C4-2B (cell line): ENCODE data around the gene PDGFC.

Experiments used
- H3K27ac ChIP-seq: fragments of 450-650 bp; 2 replicates; pipeline ENCODE4 v1.5.1; 2017
- ZFX ChIP-seq: fragments of 450-650 bp; IDR thresholded peaks from 2 replicates; pipeline ENCODE4 v1.6.1; 2017
- TF ChIP-seq, protein P1 (sequence below): fragments of 450-650 bp; conservative IDR thresholded peaks from 2 replicates; pipeline ENCODE4 v1.5.1; 2017; ENCODE audit warnings: mild to moderate bottlenecking

Gene PDGFC

DNA sequence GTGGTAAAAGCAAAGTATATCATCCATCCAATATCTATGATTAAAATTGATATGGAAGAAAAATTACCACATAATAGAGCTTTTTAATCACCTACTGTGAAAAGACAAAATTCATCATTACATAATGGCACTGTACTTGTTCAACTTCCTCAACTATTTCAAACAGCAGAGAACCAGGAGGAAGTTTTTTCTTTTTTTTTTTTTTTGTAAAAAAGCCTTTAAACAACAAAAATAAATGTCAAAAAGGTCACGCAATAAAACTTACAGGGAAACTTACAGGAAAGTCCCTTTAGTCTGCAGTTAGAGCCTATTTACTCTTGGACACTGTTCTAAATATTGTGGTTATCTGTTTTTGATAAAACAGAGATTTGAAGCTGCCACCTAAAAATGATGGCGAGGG, 4.8 kb downstream of the PDGFC start:
- no peak for TF ChIP-seq ZFX
- TF ChIP-seq, protein P1, sequence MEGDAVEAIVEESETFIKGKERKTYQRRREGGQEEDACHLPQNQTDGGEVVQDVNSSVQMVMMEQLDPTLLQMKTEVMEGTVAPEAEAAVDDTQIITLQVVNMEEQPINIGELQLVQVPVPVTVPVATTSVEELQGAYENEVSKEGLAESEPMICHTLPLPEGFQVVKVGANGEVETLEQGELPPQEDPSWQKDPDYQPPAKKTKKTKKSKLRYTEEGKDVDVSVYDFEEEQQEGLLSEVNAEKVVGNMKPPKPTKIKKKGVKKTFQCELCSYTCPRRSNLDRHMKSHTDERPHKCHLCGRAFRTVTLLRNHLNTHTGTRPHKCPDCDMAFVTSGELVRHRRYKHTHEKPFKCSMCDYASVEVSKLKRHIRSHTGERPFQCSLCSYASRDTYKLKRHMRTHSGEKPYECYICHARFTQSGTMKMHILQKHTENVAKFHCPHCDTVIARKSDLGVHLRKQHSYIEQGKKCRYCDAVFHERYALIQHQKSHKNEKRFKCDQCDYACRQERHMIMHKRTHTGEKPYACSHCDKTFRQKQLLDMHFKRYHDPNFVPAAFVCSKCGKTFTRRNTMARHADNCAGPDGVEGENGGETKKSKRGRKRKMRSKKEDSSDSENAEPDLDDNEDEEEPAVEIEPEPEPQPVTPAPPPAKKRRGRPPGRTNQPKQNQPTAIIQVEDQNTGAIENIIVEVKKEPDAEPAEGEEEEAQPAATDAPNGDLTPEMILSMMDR, result no peak
- H3K27ac ChIP-seq, result no peak overlapping the region

DNA sequence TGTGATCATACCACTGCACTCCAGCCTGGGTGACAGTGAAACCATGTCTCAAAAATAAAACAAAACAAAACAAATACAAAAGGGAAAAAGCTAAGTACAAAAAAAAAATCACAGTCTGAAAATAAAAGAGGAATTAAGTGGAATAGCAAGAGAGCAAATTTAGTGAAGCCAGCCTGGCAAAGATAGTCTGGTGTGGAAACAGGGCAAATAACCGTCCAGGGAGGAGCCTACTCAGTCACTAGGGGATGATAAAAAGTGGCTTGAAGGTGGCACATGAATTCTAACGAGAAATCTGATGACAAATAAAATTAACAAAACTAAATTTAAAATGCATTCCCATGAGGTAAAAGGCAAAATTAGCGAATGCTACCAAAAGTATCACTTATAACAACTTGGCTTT, 8.2 kb downstream of the PDGFC start:
- TF ChIP-seq ZFX, result no peak
- TF ChIP-seq, protein P1, result no peak
- no peak overlapping the region for H3K27ac ChIP-seq

DNA sequence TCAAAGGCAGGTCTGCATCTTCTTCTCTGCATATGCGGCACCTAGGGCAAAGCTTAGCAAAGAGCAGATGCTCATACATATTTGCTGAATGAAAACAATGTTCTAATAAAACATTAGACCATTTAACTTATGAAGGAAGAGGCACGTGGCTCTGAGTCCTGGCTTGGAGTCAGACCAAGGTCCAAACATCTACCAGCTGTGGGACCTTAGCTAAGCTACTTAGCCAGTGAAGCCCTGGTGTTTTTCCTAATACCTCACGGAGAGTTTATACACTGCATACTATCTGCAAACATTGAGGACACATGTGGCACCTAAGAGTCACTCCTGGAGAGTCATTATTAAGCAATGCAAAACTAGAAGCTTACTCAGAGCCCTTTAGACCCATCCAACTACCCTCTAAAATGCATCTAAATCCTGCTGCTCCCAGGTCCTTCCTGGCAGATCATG, 9.0 kb downstream of the PDGFC start:
- TF ChIP-seq, protein P1, result no peak
- no peak for TF ChIP-seq ZFX
- H3K27ac ChIP-seq, result no peak overlapping the region

DNA sequence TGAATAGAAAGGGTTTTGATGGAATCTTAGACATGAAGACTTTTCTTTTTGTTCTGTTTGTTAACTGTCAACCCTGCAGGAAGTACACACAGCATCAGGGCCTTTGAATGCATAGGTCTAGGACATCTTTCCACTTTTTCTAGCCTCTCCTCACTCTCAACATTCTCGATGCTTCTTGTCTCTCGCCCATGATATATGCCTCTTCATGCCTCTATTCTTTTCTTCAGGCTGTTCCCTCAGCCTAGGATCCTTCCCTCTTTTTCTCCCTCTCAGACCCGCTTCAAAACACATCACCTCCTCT, 9.6 kb downstream of the PDGFC start:
- TF ChIP-seq ZFX, result no peak
- no peak overlapping the region for H3K27ac ChIP-seq

DNA sequence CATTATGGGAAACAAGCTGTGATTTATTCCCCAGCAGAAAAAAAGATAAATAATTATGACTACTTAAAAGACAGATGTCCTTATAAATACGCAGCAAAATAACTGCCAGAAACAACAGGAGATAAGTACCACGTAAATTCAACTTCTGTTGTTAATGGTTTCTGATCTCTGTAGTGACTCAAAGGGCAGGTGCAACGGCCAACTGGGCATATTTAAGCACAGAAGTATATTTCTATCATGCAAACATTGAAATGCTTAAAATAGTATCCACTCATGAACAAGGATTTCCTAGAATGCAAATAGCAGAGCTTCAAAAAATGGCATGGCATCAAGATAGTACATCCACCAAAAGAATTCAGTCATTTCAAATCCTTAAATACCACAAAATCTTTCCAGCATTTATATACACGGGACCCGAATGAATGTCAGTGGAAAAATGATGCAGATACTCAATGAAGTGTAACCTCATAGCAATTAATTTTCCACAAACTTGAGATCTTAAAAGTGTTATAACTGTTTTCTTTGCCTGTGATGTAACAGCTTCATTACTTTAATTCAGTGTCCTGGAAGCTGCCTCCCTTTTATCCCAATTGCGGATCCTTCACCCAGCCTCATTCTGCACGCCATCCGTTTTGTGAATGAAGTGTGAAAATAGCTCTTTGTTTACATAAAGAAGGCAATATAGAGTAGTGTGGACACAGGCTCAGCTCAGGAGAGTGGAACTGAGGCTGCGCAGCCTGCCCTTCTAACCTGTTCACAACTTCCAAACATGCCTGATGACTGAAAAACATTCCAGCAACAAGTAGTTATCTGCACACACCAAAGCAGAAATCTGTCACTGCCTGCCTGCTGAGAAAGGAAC, 10.2 kb downstream of the PDGFC start:
- no peak overlapping the region for H3K27ac ChIP-seq
- TF ChIP-seq ZFX, result no peak
- TF ChIP-seq, protein P1, result no peak

DNA sequence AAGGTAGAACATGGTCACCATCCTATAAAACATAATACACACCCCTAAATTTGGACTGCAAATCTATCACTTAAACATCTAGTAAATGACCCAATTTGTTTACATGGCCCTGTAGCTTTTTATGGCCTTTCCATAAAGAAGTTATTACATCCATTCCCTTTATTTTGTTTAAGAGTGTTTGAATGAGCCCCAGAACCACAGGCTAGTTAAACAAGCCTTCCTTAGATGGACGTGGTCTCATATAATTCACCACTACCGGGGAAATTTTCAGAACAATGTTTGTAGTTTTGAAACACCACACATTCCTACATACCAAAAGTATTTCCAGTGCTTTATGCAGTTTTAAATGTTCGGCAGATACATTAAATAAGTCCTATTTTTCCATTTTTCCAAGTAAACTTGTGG, 12.3 kb downstream of the PDGFC start:
- no peak overlapping the region for H3K27ac ChIP-seq
- no peak for TF ChIP-seq ZFX
- TF ChIP-seq, protein P1, result no peak

DNA sequence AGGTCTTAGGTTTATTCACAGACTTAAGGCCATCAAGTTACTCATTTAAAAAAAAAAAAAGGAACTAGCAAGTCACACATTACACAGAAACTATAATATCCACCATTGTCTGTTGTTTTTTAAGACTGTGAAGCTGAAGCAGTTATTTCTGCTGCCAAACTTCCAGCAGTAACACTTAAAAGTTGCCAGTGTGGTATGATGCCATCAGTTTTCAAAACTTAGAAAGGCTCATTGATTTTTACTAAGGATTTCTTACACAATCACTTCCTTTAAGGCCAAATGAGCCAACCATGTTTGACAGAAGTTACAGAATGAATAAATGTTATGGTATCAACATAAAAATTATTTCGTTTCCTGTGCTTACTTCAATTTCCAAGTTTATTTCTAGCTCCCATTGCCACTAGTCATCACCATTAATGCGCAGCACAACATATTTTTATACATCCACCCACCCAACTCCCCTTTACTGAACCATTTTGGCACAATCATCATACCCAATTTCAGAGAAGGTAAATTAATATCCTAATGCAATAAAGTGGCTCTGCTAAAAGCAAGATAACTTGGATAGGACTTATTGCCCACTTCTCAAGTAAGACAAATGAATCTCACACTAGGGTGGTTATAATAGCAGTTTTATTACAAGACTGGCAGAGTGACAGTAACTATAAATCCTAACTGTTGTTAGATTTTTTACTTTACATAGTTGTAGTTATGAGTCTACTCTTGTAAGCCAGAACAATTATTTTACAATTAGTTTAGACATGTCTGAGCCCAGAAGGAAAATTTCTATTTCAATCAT, 13.1 kb downstream of the PDGFC start:
- no peak overlapping the region for H3K27ac ChIP-seq

More for the DNA sequence above, 13.1 kb downstream of the PDGFC start:
- no peak for TF ChIP-seq ZFX
- TF ChIP-seq, protein P1, result no peak
